Measurements from ENCODE around the gene MROH2B.

The MROH2B gene

DNA sequence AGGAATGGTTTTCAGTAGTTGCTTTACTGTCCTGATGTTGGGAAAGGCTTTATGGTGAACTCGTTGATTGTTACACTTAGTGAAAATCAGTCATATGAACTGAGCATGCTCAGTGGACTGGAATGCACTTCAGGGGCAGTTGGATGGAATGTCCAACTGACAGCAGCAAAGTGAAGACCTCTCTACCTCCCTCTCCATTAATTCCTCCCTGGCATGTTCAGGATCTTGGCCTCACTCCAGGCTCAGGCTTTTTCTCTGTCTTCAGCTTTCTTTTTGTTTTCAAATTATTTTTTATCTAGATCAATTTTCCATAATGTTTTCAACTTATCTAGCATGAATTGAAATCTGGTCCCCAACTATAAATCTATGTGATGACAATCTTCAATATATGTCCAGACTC is at the start of gene MROH2B:
Gene MROH2B, minus strand, starts transcription at position 101 of the 400 bp plus-strand sequence. CDS start 490 bp downstream, outside the sequence.
- DNase-seq (ENCODE audit: low spot score), result no peak

- no peak for DNase-seq (ENCODE audit: low spot score)
These were observed 49.5 kb upstream of the MROH2B start for GRCh38 chr5:41120600-41120999.

DNA sequence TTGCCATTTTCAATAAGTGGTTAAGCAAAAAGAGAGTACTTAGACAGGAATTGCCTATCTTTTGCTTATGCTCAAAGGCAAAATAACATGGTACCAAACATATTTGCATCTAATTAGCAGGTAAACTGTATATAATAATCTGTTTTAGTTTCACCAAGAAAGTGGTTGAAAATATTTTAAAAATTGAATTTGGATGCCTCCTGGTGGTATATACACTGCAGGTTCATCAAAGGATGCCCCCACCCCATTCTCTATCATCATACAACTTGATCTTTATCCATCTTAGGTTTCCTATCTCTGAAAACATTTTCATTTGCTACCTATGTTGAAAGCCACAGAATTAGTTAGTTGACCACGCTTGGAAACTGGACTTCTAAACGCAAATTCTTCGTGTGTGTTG is 47.0 kb upstream of the MROH2B start:
- DNase-seq (ENCODE audit: low spot score), result no peak

DNA sequence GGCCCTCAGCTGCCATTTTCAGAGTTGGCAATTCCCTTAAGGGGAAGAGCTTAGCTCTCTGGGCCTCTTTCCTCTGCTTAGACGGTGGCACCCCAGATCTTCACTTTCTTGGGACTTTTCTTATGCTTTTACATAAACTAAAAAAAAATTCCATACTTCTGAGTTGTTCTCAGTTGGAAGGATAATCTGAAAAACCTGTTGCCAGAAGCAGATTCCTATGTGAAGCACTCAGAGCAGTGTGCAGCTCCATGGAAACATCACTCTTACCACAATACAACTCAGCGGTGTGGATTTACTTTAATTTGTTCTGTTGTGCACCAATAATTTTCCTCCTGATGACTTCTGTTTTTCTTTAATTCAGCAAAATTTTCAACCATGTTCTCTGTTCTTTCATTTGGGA is 44.1 kb upstream of the MROH2B start:
- DNase-seq (ENCODE audit: low spot score), result no peak

GRCh38 chr5:41112486-41113455 is 41.6 kb upstream of the MROH2B start:
- no peak for DNase-seq (ENCODE audit: low spot score)

GRCh38 chr5:41109186-41109585 is 38.0 kb upstream of the MROH2B start:
- no peak for DNase-seq (ENCODE audit: low spot score)

- no peak for DNase-seq (ENCODE audit: low spot score)
These were observed 31.2 kb upstream of the MROH2B start for GRCh38 chr5:41102341-41102740.

- no peak for DNase-seq (ENCODE audit: low spot score)
These were observed 26.5 kb upstream of the MROH2B start for GRCh38 chr5:41097642-41098041.

- DNase-seq (ENCODE audit: low spot score), result no peak
These were observed 24.4 kb upstream of the MROH2B start for GRCh38 chr5:41095324-41096101.

DNA sequence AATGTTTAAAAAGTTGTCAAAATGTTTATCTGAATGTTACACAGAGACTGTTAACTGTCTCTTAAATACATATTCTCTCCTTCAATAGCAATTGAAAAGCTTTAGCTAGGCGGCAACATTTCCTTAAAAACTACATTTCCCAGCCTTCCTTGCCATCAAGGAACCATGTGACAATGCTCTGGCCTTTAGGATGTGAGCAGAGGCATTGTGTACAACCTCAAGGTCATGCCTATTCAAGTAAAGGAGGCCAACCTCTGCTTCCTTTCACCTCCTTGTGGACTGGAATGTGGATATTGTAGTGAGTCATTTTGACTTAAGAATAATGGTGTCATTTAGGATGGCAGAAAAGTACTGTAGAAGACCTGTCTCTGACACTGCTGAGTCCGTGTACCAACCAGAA is 23.7 kb upstream of the MROH2B start:
- DNase-seq (ENCODE audit: low spot score), result no peak

GRCh38 chr5:41093803-41094202 is 22.7 kb upstream of the MROH2B start:
- DNase-seq (ENCODE audit: low spot score), result no peak

GRCh38 chr5:41087461-41087860 is 16.3 kb upstream of the MROH2B start:
- DNase-seq (ENCODE audit: low spot score), result no peak

DNA sequence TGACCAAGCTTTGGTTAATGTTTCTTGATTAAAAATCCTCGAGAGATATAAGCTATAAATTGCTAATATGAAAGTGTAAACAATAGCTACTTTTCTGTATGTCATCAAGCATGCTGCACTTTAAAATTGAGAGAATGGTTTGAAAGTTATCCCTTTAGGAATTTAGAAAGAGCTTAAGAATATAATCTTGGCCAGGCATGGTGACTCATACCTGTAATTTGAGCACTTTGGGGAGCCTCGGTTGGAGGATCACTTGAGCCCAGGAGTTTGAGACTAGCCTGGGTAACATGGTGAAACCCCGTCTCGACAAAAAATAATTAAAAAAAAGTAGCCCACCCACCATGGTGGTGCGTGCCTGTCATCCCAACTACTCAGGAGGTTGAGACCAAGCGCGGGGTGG is 12.2 kb upstream of the MROH2B start:
- no peak for DNase-seq (ENCODE audit: low spot score)

- no peak for DNase-seq (ENCODE audit: low spot score)
These were observed 833 bp upstream of the MROH2B start for GRCh38 chr5:41071975-41072374.

DNA sequence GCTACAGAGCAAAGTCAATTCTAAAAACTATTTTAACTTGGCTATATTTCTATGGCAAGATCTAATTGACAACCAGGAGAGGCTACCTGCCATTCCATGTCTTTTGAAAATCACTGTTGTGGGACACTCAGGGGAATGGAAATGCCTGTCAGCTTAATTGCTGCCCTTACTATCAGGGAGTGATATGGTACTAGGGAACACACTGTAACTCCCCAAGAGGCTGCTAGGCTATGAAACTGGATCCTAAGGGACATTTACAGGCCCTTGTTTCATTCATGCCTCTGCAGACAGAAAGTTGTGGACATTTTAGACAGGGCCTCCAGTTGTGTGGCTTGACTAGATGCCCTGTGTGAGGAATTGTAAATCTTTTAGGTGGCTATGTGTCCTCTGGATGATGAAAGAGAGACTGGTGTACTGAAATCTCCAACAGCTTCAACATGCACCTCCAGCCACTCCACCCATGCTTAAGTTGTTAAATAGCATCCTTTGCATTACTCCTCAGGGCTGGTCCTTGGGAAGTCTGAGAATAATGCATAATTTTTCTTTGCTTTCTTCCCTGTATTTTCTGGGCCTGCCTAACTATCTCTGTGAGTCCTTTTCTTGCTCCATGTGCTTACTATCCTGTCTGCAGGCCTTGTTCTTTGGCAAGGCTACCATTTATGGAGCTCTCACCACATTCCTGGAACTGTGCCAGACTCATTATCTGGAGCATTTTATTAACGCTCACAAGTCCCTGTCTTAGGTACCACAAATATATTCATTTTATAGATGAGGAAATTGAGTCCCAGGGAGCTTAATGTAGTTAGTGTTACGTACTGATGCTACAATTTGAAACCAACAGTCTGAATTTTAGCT is 3.2 kb downstream of the MROH2B start:
- no peak for DNase-seq (ENCODE audit: low spot score)

GRCh38 chr5:41065691-41066335 is 5.3 kb downstream of the MROH2B start:
- DNase-seq (ENCODE audit: low spot score), result no peak

DNA sequence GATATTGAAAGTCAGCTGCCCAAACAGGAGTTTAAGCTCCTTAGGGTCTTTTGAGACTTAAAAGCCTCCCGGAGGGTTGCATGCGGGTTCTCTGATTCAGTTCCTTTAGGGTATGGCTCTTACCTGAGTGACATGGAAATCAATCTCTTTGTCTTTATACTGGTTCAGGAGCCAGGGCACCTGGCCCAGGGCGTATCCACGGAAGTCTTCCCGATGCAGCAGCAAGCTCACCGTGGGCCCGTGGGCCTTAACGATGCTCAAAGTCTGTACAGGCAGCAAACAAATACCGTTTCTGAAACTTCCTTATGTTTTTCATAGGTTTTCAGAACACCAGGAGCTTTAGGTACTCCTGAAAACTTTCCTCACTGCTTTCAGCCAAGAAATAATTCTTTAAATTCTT is 13.2 kb downstream of the MROH2B start:
- no peak for DNase-seq (ENCODE audit: low spot score)

- DNase-seq (ENCODE audit: low spot score), result no peak
These were observed 13.9 kb downstream of the MROH2B start for GRCh38 chr5:41057231-41057630.

- no peak for DNase-seq (ENCODE audit: low spot score)
These were observed 22.2 kb downstream of the MROH2B start for GRCh38 chr5:41048986-41049385.

GRCh38 chr5:41043109-41043747 is 27.9 kb downstream of the MROH2B start:
- no peak for DNase-seq (ENCODE audit: low spot score)

DNA sequence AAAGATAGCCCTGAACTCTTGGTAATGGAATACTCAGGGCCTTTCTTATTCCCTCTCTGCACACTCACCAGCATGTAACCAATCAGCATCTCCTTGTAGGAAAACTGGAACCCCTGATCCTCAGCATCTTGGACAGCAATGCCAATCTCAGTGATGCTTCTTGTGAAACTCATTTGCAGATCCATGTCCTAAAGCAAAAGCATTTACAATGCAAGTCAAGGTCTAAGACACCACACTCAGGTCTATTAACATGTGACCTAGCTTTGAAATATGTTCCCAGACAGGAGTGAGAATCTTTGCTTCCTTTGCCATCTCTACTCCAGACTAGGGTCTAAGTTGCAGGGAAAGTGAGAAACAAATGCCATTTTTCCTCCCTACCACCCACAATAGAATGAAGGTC is 38.2 kb downstream of the MROH2B start:
- no peak for DNase-seq (ENCODE audit: low spot score)
